GM12891 (cell line): Measurements from ENCODE around the gene F10.

Source experiments
- POLR2A ChIP-seq: IDR thresholded peaks from 2 replicates; pipeline ENCODE4 v1.6.1; 2011; ENCODE audit warnings: low read depth, low read length, control low read depth
- POLR2AphosphoS5 ChIP-seq: IDR thresholded peaks from 2 replicates; pipeline ENCODE4 v1.6.1; 2011; ENCODE audit warnings: low read depth, low read length, control low read depth
- POU2F2 ChIP-seq: IDR thresholded peaks from 2 replicates; pipeline ENCODE4 v1.6.1; 2011; ENCODE audit warnings: low read depth, mild to moderate bottlenecking, control low read depth, low read length, moderate library complexity
- TAF1 ChIP-seq: IDR thresholded peaks from 2 replicates; pipeline ENCODE4 v1.6.1; 2011; ENCODE audit warnings: low read depth, low read length, control low read depth

DNA sequence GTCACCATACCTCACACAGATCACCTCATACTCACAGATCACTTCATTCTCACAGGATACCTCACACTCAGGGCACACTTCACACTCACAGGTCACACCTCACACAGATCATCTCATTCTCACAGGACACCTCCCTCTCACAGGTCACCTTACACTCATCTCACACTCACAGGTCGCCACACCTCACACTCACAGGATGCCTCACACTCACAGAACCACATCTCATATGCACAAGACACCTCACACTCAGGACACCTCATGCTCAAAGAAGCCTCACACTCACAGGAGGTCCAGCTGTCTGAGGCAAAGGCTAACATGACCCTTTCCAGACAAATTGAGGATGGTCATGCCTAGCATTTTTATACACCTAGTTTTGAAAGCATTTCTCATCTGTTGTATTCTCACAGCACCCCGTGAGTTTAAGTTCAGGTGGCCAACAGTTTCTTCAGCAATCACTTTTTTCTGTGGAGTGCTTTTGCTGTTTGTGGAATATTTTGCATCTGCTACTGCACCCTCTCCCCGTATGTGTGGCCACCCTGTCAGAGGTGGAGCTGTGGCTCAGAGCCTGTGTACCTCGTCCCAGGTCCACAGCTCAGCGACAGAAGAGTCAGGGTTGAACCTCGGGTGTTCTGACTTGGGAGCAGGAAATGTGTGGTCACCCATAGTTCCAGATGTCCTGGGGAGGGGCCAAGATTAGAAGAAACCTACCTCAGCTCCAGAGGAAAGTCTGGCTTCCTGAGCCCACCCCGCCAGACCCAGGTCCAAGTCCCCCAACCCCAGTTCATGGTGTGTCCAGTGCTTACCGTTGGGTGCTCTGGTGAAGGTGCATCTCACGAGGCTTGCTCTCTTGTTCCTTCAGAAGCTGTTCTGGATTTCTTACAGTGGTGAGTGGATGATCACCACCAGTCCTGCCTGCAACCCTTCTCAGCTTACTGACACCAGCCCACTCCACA lies 9.4 kb upstream of the F10 start:
- no peak for TF ChIP-seq POLR2A
- no peak for TF ChIP-seq POLR2AphosphoS5
- TF ChIP-seq POU2F2 = no peak
- no peak for TF ChIP-seq TAF1
